ENCODE data around the gene TMEM252.

TMEM252 gene

DNA sequence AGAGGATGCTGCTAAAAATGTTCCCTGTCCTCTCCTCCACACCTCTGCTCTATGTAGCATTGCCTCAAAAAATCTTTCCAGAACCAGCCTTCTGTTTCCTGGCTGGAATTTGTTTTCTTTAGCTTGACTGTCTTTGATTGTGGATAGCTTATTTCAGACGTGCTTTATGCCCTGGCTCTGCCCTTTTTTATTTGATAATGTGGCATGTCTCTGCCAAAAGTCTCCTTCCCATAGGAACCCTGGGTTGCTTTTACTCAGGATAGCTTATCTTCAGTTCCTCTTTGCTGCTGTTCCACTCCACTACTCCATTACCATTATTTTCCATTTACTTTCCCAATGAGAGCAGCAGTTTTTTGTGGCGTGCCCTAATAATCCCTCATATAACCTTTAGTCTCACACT is 885 bp upstream of the TMEM252 start:
- Histone ChIP-seq H3K4me1 (ENCODE audit: control insufficient read depth in 1 of 2, insufficient read depth in 2 of 2, low read length in 2 of 2) (peaks cover 23 to 24% of the 10 kb centered on the region in 2 donors), H3K9ac (ENCODE audit: low read depth in 1 of 2, low read length in 2 of 2) (no peak overlapping the region), H3K27me3 (ENCODE audit: control insufficient read depth in 1 of 2, insufficient read depth in 2 of 2, low read length in 2 of 2) (no peaks in the 10 kb centered on the region), H3K36me3 (ENCODE audit: control insufficient read depth in 1 of 2, insufficient read depth in 2 of 2, low read length in 2 of 2) (no peaks in the 10 kb centered on the region), H3K4me3 (ENCODE audit: low read depth in 1 of 2, low read length in 2 of 2) (peak overlapping the region; percentile 3 to 56), H3K27ac (ENCODE audit: low read depth, low read length) (no peak overlapping the region), H3K9me3 (ENCODE audit: control insufficient read depth in 1 of 2, low read length in 2 of 2) (no peaks in the 10 kb centered on the region)

DNA sequence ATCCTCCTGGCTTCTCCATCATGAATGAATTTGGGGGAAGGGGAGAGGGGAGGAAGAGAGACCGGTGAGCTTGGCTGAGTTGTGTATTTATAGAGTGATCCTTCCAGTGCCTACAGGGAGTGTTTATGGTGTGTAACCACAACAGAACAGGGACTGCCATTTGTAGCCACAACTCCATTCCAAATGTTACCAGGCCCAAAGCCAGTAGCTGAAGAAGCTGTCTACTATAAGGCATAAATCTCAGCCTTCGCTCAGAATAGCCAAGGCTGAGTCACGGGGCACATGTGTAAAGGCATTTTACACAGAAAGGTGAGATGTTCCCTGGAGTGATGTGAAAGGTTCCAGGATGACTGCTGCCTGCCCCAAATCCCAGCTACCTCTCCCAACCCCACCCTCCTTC is 2.5 kb downstream of the TMEM252 start:
- Histone ChIP-seq H3K27me3 (ENCODE audit: control insufficient read depth in 1 of 2, insufficient read depth in 2 of 2, low read length in 2 of 2) (no peaks in the 10 kb centered on the region), H3K4me3 (ENCODE audit: low read depth in 1 of 2, low read length in 2 of 2) (no peak overlapping the region), H3K9me3 (ENCODE audit: control insufficient read depth in 1 of 2, low read length in 2 of 2) (no peaks in the 10 kb centered on the region), H3K27ac (ENCODE audit: low read depth, low read length) (no peak overlapping the region), H3K36me3 (ENCODE audit: control insufficient read depth in 1 of 2, insufficient read depth in 2 of 2, low read length in 2 of 2) (no peaks in the 10 kb centered on the region), H3K4me1 (ENCODE audit: control insufficient read depth in 1 of 2, insufficient read depth in 2 of 2, low read length in 2 of 2) (peaks cover 20 to 21% of the 10 kb centered on the region in 2 donors), H3K9ac (ENCODE audit: low read depth in 1 of 2, low read length in 2 of 2) (no peak overlapping the region)

DNA sequence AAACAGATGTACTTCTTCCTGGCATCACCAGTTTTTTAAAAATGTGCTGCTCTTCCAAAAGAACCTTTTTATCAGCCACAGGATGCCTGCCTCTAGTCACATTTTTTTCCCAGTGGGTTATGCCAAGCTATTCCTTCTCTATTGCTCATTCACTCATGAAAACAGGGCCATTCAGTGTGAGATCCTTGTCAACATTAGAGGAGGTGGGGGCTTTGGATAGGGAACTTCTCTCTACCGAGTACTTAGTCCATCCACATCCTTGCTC is 3.1 kb downstream of the TMEM252 start:
- H3K27me3 ChIP-seq (ENCODE audit: control insufficient read depth in 1 of 2, insufficient read depth in 2 of 2, low read length in 2 of 2): no peaks in the 10 kb centered on the region
- H3K4me1 ChIP-seq (ENCODE audit: control insufficient read depth in 1 of 2, insufficient read depth in 2 of 2, low read length in 2 of 2): peaks cover 20 to 21% of the 10 kb centered on the region in 2 donors
- H3K27ac ChIP-seq (ENCODE audit: low read depth, low read length): no peak overlapping the region
- no peak overlapping the region for H3K9ac ChIP-seq (ENCODE audit: low read depth in 1 of 2, low read length in 2 of 2)
- no peaks in the 10 kb centered on the region for H3K9me3 ChIP-seq (ENCODE audit: control insufficient read depth in 1 of 2, low read length in 2 of 2)
- H3K36me3 ChIP-seq (ENCODE audit: control insufficient read depth in 1 of 2, insufficient read depth in 2 of 2, low read length in 2 of 2): no peaks in the 10 kb centered on the region
- no peak overlapping the region for H3K4me3 ChIP-seq (ENCODE audit: low read depth in 1 of 2, low read length in 2 of 2)

DNA sequence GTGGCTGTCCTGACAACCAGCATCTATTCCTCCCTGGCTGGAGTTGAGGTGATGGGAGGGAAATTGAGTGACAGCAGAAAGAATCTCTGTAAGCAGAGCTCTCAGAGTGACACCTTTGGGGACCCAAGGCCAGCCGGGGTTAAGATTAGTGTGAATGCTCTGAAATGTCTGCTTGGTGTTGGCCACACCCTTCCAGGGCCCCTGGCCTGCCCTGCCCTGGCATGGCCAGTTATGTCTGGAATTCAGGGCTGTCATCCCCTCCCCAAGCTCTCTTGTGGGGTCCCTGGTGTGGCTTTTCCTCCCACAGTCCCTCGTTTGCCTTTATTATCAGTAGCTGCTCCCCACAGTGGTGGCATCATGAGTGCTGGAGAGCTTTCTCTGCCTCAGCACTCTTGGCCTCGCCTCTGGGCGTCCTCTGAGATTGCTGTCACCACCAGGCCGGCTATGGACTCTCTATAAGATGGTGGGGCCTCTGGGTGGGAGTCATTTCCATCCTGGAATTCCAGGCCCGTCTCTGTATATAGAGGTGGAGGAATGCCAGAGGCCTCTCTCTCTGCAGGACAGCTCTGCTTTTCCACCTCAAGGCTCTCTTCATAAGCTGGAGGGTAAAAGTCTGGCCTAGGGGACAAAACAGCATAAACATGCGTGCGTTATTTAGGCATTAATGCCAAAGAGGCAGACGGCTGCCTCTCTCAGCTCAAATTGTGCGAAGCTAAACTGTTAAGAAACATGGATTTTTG is 3.6 kb downstream of the TMEM252 start:
- Histone ChIP-seq H3K36me3 (ENCODE audit: control insufficient read depth in 1 of 2, insufficient read depth in 2 of 2, low read length in 2 of 2) (no peaks in the 10 kb centered on the region), H3K4me1 (ENCODE audit: control insufficient read depth in 1 of 2, insufficient read depth in 2 of 2, low read length in 2 of 2) (peaks cover 16 to 21% of the 10 kb centered on the region in 2 donors), H3K27me3 (ENCODE audit: control insufficient read depth in 1 of 2, insufficient read depth in 2 of 2, low read length in 2 of 2) (no peaks in the 10 kb centered on the region), H3K27ac (ENCODE audit: low read depth, low read length) (no peak overlapping the region), H3K4me3 (ENCODE audit: low read depth in 1 of 2, low read length in 2 of 2) (no peak overlapping the region), H3K9me3 (ENCODE audit: control insufficient read depth in 1 of 2, low read length in 2 of 2) (no peaks in the 10 kb centered on the region), H3K9ac (ENCODE audit: low read depth in 1 of 2, low read length in 2 of 2) (no peak overlapping the region)

DNA sequence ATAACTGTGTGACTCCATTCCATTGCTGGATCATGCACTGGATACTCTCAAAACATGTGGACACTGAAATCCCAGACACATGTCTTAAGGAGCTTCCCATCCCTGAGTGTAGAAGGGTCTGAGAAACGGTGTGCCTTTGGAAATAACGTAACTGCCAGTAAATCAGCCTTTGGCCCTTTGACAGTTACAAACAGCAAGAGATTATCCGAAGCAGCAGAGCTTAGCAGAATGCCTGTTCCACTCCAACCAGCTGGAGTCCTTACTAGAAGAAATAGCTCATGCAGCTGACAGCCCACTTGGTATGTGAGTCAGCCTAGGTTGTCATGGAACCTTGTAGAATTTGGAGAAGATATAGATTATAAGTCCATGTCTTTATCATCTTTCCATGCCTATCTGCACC is 7.0 kb downstream of the TMEM252 start:
- Histone ChIP-seq H3K9ac (ENCODE audit: low read depth in 1 of 2, low read length in 2 of 2) (no peak overlapping the region), H3K4me1 (ENCODE audit: control insufficient read depth in 1 of 2, insufficient read depth in 2 of 2, low read length in 2 of 2) (peaks cover 16 to 20% of the 10 kb centered on the region in 2 donors), H3K27me3 (ENCODE audit: control insufficient read depth in 1 of 2, insufficient read depth in 2 of 2, low read length in 2 of 2) (no peaks in the 10 kb centered on the region), H3K27ac (ENCODE audit: low read depth, low read length) (no peak overlapping the region), H3K36me3 (ENCODE audit: control insufficient read depth in 1 of 2, insufficient read depth in 2 of 2, low read length in 2 of 2) (no peaks in the 10 kb centered on the region), H3K9me3 (ENCODE audit: control insufficient read depth in 1 of 2, low read length in 2 of 2) (no peaks in the 10 kb centered on the region), H3K4me3 (ENCODE audit: low read depth in 1 of 2, low read length in 2 of 2) (no peak overlapping the region)

DNA sequence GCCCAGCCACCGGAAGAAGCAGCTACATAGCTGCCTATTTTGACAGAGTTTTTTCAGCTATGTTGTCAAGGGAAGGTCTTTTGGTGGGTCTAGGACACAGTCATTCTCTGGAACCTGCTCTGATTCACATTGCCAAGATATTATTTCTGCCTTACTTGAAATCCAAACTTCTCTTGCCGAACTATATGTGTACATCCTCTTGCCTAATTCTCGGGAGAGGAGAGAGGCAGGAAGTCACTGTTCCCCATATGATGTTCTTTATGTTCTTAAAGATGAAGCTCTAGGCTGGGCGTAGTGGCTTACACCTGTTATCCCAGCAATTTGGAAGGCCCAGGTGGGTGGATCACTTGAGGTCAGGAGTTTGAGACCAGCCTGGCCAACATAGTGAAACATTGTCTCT is 8.6 kb downstream of the TMEM252 start:
- Histone ChIP-seq H3K36me3 (ENCODE audit: control insufficient read depth in 1 of 2, insufficient read depth in 2 of 2, low read length in 2 of 2) (no peaks in the 10 kb centered on the region), H3K4me1 (ENCODE audit: control insufficient read depth in 1 of 2, insufficient read depth in 2 of 2, low read length in 2 of 2) (peaks cover 16 to 20% of the 10 kb centered on the region in 2 donors), H3K9me3 (ENCODE audit: control insufficient read depth in 1 of 2, low read length in 2 of 2) (no peaks in the 10 kb centered on the region), H3K9ac (ENCODE audit: low read depth in 1 of 2, low read length in 2 of 2) (no peak overlapping the region), H3K27ac (ENCODE audit: low read depth, low read length) (no peak overlapping the region), H3K27me3 (ENCODE audit: control insufficient read depth in 1 of 2, insufficient read depth in 2 of 2, low read length in 2 of 2) (no peaks in the 10 kb centered on the region), H3K4me3 (ENCODE audit: low read depth in 1 of 2, low read length in 2 of 2) (no peak overlapping the region)

DNA sequence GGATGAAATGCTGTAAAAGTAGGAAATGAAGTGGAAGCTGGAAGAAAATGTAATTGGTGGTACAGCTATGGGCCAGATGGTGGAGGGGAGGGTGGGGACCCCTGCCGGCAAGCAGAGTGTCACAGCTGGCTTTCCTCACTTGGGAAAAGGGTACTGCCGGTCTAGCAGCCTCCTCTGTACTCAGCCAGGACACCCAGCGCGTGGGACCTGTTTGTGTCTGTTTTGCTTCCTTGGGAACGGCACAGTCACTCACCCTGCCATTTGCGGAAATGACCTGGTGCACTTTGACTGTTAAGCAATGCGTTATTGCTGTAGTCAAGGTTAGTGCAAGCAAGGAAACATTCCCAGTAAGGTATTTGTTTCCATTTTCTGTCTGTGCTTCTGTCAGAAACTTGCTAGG is 10.1 kb downstream of the TMEM252 start:
- Histone ChIP-seq H3K4me3 (ENCODE audit: low read depth in 1 of 2, low read length in 2 of 2) (peak overlapping the region in 1 of 2 donors; percentile 21), H3K9ac (ENCODE audit: low read depth in 1 of 2, low read length in 2 of 2) (no peak overlapping the region), H3K27ac (ENCODE audit: low read depth, low read length) (no peak overlapping the region), H3K36me3 (ENCODE audit: control insufficient read depth in 1 of 2, insufficient read depth in 2 of 2, low read length in 2 of 2) (no peaks in the 10 kb centered on the region), H3K9me3 (ENCODE audit: control insufficient read depth in 1 of 2, low read length in 2 of 2) (no peaks in the 10 kb centered on the region), H3K4me1 (ENCODE audit: control insufficient read depth in 1 of 2, insufficient read depth in 2 of 2, low read length in 2 of 2) (peaks cover 15 to 16% of the 10 kb centered on the region in 2 donors), H3K27me3 (ENCODE audit: control insufficient read depth in 1 of 2, insufficient read depth in 2 of 2, low read length in 2 of 2) (no peaks in the 10 kb centered on the region)

DNA sequence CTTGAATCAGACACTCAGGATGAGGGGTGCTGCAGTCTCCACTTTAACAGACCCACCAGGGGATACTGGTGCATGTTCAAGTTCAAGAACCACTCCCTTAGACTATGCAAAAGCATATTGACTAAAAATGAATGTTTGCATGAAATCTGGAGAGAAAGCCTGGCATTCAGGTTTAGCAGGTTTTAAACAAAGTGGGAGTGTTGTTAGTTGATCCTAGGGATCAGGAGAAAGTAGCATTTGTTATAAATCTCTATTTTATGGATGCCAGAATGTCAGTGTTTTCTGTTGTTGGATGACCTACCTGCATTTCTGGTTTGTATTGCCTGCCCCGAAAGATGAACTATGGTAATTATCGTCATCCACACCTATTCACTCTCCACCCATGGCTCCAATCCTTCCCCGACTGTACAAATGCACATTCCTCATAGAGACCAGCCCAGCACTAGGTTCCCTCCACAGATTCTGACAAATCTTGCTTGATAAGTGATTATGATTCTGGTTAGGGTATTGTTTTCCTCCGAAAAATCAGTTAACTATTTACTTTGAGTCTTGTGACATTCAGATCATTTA is 17.2 kb downstream of the TMEM252 start:
- Histone ChIP-seq H3K9ac (ENCODE audit: low read depth in 1 of 2, low read length in 2 of 2) (no peak overlapping the region), H3K36me3 (ENCODE audit: control insufficient read depth in 1 of 2, insufficient read depth in 2 of 2, low read length in 2 of 2) (no peaks in the 10 kb centered on the region), H3K9me3 (ENCODE audit: control insufficient read depth in 1 of 2, low read length in 2 of 2) (no peaks in the 10 kb centered on the region), H3K27ac (ENCODE audit: low read depth, low read length) (no peak overlapping the region), H3K4me3 (ENCODE audit: low read depth in 1 of 2, low read length in 2 of 2) (no peak overlapping the region), H3K27me3 (ENCODE audit: control insufficient read depth in 1 of 2, insufficient read depth in 2 of 2, low read length in 2 of 2) (no peaks in the 10 kb centered on the region), H3K4me1 (ENCODE audit: control insufficient read depth in 1 of 2, insufficient read depth in 2 of 2, low read length in 2 of 2) (no peaks in the 10 kb centered on the region)

DNA sequence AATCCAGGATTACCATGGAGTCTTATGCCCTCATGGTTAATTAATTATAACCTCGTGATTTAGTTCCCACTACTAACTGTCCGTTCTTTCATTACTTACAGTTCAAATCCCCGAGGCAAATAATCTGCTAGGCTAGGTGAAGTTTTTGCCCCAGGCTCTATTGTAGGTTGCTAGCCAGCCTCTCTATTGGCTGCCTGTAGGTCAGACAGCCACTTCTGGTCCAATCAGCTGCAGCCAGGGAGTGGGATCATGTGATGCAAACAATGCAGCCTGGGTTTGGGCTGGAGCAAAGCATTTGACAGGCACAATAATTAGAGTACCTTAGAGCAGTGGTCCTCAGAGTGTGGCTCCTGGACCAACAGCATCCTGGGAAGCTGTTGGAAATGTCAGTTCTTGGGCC is 17.7 kb downstream of the TMEM252 start:
- H3K9ac ChIP-seq (ENCODE audit: low read depth in 1 of 2, low read length in 2 of 2): no peak overlapping the region
- H3K4me1 ChIP-seq (ENCODE audit: control insufficient read depth in 1 of 2, insufficient read depth in 2 of 2, low read length in 2 of 2): no peaks in the 10 kb centered on the region
- H3K27ac ChIP-seq (ENCODE audit: low read depth, low read length): no peak overlapping the region
- no peak overlapping the region for H3K4me3 ChIP-seq (ENCODE audit: low read depth in 1 of 2, low read length in 2 of 2)
- no peaks in the 10 kb centered on the region for H3K9me3 ChIP-seq (ENCODE audit: control insufficient read depth in 1 of 2, low read length in 2 of 2)
- H3K36me3 ChIP-seq (ENCODE audit: control insufficient read depth in 1 of 2, insufficient read depth in 2 of 2, low read length in 2 of 2): no peaks in the 10 kb centered on the region
- no peaks in the 10 kb centered on the region for H3K27me3 ChIP-seq (ENCODE audit: control insufficient read depth in 1 of 2, insufficient read depth in 2 of 2, low read length in 2 of 2)

DNA sequence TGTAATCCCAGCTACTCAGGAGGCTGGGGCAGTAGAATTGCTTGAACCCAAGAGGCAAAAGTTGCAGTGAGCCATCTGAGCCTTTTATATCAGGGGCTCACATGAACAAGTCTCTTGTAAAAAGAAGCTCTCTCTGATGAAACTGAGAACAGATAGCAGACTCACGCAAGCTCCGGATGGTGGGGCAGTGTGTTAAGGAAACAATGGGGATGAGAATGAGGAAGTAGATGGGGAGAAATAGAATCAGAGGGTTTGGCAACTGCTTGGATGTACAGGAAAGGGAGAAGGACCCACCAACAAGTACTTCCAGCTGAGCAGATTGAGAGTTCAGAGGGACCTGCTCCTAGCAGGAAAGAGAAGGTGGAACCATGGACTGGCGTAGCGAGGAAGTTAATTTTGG is 18.6 kb downstream of the TMEM252 start:
- Histone ChIP-seq H3K27me3 (ENCODE audit: control insufficient read depth in 1 of 2, insufficient read depth in 2 of 2, low read length in 2 of 2) (no peaks in the 10 kb centered on the region), H3K27ac (ENCODE audit: low read depth, low read length) (no peak overlapping the region), H3K36me3 (ENCODE audit: control insufficient read depth in 1 of 2, insufficient read depth in 2 of 2, low read length in 2 of 2) (no peaks in the 10 kb centered on the region), H3K4me1 (ENCODE audit: control insufficient read depth in 1 of 2, insufficient read depth in 2 of 2, low read length in 2 of 2) (no peaks in the 10 kb centered on the region), H3K9ac (ENCODE audit: low read depth in 1 of 2, low read length in 2 of 2) (no peak overlapping the region), H3K4me3 (ENCODE audit: low read depth in 1 of 2, low read length in 2 of 2) (no peak overlapping the region), H3K9me3 (ENCODE audit: control insufficient read depth in 1 of 2, low read length in 2 of 2) (no peaks in the 10 kb centered on the region)
